Measurements from ENCODE around the gene CCDC63. TPM values are rescaled to one million over a fixed set of nuclear protein-coding genes. Genes with fewer than 3 reads are reported as not detected.

Gene CCDC63
- total and polyA plus RNA-seq, 2 of the 13 experiments (the other 11 are each of a cell fraction or from before 2014, with no cell fraction given): not detected

DNA sequence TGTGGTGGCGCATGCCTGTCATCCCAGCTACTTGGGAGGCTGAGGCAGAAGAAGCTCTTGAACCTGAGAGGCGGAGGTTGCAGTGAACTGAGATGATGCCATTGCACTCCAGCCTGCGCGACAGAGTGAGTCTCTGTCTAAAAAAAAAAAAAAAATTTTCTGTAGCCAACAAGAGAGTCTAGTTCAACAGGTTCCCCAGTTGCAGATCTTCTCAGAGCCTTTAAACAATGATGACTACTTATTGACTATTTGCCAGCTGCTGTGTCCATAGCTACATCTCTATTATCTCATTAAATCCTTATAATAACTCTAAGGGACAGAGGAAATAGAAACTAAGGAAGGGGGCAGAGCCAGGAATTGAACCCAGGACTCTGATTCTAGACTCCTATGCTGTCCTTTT is 88.8 kb downstream of the CCDC63 start:
- H3K79me2 ChIP-seq (ENCODE audit: insufficient read depth, low read length): no peaks in the 10 kb centered on the region
- no peak for ATAC-seq
- 54% methylated on average over 4 of the region's 4 CpGs for WGBS (ENCODE audit: low lambda C conversion rate)
- no peak for DNase-seq (ENCODE audit: low spot score)
- no peaks in the 10 kb centered on the region for H3K36me3 ChIP-seq (replicated peaks in 1 of 2; ENCODE audit: control insufficient read depth in 1 of 2, insufficient read depth in 2 of 2, low read length in 2 of 2)
- H3K9me3 ChIP-seq (ENCODE audit: low read length): no peaks in the 10 kb centered on the region
- no peaks in the 10 kb centered on the region for H4K20me1 ChIP-seq (ENCODE audit: insufficient read depth, low read length)
- no TSS peak for BruUV-seq (replicated peaks)
- H3K27ac ChIP-seq (ENCODE audit: extremely low read length, insufficient read depth, low read length): no peak overlapping the region
- no peak overlapping the region for H2AFZ ChIP-seq (ENCODE audit: low read length)
- intact Hi-C loops (cut with micrococcal nuclease; ENCODE audit: unreplicated experiment) (loop anchor here (5.0 kb wide), 2 partner anchors 362 to 377 kb away; no protein-coding TSS in a partner anchor), in situ Hi-C loops (cut with HindIII; ENCODE audit: extremely low pct_ligation_motif_present, low pct_unique_long_range_greater_than_20kb) (loop anchor here (10.0 kb wide), 1 partner anchor 379 kb away; no protein-coding TSS in a partner anchor)
- no peak overlapping the region for H3K4me2 ChIP-seq (ENCODE audit: low read depth, low read length)
- no peaks in the 10 kb centered on the region for H3K4me1 ChIP-seq (ENCODE audit: insufficient read depth, low read length)
- H3K27me3 ChIP-seq (ENCODE audit: control insufficient read depth in 1 of 2, insufficient read depth in 2 of 2, low read length in 2 of 2): no peaks in the 10 kb centered on the region; a peak in 1 of 5 replicates
- no peak overlapping the region for H3K4me3 ChIP-seq (replicated peaks in 1 of 3; ENCODE audit: insufficient read depth in 1 of 3, low read depth in 2 of 3, low read length in 3 of 3)
- ChIA-PET CTCF (ENCODE audit: low intra/inter-chr PET ratio, low total read pairs) (no interaction called here), POLR2A (no interaction called here)
- TF ChIP-seq ZNF160 (CRISPR knock-in tag; IDR thresholded peaks at IDR 0.05) (no peak), PAF1 (CRISPR knock-in tag; IDR thresholded peaks at IDR 0.05) (no peak), JUND (CRISPR knock-in tag; IDR thresholded peaks at IDR 0.05) (no peak), MXI1 (IDR thresholded peaks at IDR 0.05; ENCODE audit: borderline replicate concordance, low read depth, low read length) (no peak)
- no peak for FAIRE-seq
- H3K9ac ChIP-seq (ENCODE audit: insufficient read depth, low read depth, low read length): no peak overlapping the region

DNA sequence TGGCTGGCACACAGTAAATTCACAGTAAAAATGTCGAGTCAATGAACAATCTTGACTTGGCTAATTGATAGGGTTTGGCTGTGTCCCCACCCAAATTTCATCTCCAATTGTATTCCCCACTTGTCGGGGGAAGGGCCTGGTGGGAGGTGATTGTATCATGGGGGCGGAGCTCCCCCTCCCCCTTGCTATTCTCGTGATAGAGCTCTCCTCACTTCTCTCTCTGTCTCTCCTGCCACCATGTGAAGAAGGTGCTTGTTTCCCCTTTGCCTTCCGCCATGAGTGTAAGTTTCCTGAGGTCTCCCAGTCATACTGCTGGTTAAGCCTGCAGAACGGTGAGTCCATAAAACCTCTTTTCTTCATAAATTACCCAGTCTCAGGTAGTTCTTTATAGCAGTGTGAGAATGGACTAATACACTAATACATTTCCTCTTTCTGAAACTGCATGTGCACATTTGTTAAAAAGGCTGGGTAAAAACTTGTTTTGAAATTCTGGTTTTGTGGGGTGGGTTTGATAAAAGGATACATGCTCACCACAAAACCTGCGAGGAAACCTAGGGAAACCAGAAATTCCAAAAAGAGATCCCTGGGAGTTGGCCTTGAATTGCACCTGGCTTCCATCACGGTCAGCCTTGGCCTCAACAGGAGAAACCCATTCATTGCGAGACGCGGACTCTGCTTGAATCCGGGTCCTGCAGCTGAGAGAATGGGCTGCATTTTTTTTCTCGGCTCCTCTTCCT is 89.7 kb downstream of the CCDC63 start:
- Histone ChIP-seq H3K27ac (ENCODE audit: extremely low read length, insufficient read depth, low read length) (no peak overlapping the region), H3K4me1 (ENCODE audit: insufficient read depth, low read length) (no peaks in the 10 kb centered on the region), H3K79me2 (ENCODE audit: insufficient read depth, low read length) (no peaks in the 10 kb centered on the region), H4K20me1 (ENCODE audit: insufficient read depth, low read length) (no peaks in the 10 kb centered on the region), H3K27me3 (ENCODE audit: control insufficient read depth in 1 of 2, insufficient read depth in 2 of 2, low read length in 2 of 2) (no peaks in the 10 kb centered on the region; a peak in 3 of 5 replicates), H3K36me3 (replicated peaks in 1 of 2; ENCODE audit: control insufficient read depth in 1 of 2, insufficient read depth in 2 of 2, low read length in 2 of 2) (no peaks in the 10 kb centered on the region), H3K9me3 (ENCODE audit: low read length) (no peaks in the 10 kb centered on the region), H2AFZ (ENCODE audit: low read length) (no peak overlapping the region), H3K9ac (ENCODE audit: insufficient read depth, low read depth, low read length) (no peak overlapping the region), H3K4me3 (replicated peaks in 1 of 3; ENCODE audit: insufficient read depth in 1 of 3, low read depth in 2 of 3, low read length in 3 of 3) (no peak overlapping the region), H3K4me2 (ENCODE audit: low read depth, low read length) (no peak overlapping the region)
- CTCF ChIA-PET (ENCODE audit: low intra/inter-chr PET ratio, low total read pairs): interaction anchor here (1.4 kb wide), 1 partner anchor 362 kb away, joined by 4 read pairs; no protein-coding TSS in a partner anchor
- in situ Hi-C loops (cut with HindIII; ENCODE audit: extremely low pct_ligation_motif_present, low pct_unique_long_range_greater_than_20kb) (loop anchor here (10.0 kb wide), 1 partner anchor 378 kb away; no protein-coding TSS in a partner anchor), intact Hi-C loops (cut with micrococcal nuclease; ENCODE audit: unreplicated experiment) (loop anchor here (5.0 kb wide), 2 partner anchors 361 to 376 kb away; no protein-coding TSS in a partner anchor)
- no peak for FAIRE-seq
- DNase-seq (ENCODE audit: low spot score): no peak
- no TSS peak for BruUV-seq (replicated peaks)
- no peak; the same call in 2 of the 3 replicates for ATAC-seq
- POLR2A ChIA-PET: no interaction called here
- 44% methylated on average over 13 of the region's 13 CpGs for WGBS (ENCODE audit: low lambda C conversion rate)
- TF ChIP-seq, protein P1, sequence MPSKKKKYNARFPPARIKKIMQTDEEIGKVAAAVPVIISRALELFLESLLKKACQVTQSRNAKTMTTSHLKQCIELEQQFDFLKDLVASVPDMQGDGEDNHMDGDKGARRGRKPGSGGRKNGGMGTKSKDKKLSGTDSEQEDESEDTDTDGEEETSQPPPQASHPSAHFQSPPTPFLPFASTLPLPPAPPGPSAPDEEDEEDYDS (CRISPR knock-in tag; IDR thresholded peaks at IDR 0.05): no peak
- TF ChIP-seq ZBTB3 (CRISPR knock-in tag; IDR thresholded peaks at IDR 0.05; ENCODE audit: borderline replicate concordance, low read depth): no peak
- TF ChIP-seq TCF12 (IDR thresholded peaks at IDR 0.05): no peak
- no peak for TF ChIP-seq TCF12 (CRISPR knock-in tag; IDR thresholded peaks at IDR 0.05)
- no peak for TF ChIP-seq WIZ (CRISPR knock-in tag; IDR thresholded peaks at IDR 0.05)
- TF ChIP-seq ZNF878 (CRISPR knock-in tag; IDR thresholded peaks at IDR 0.05): no peak
- TF ChIP-seq, protein P2, sequence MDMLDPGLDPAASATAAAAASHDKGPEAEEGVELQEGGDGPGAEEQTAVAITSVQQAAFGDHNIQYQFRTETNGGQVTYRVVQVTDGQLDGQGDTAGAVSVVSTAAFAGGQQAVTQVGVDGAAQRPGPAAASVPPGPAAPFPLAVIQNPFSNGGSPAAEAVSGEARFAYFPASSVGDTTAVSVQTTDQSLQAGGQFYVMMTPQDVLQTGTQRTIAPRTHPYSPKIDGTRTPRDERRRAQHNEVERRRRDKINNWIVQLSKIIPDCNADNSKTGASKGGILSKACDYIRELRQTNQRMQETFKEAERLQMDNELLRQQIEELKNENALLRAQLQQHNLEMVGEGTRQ (IDR thresholded peaks at IDR 0.05; ENCODE audit: low read depth, low read length): no peak
- TF ChIP-seq, protein P2 (CRISPR knock-in tag; IDR thresholded peaks at IDR 0.05; ENCODE audit: borderline replicate concordance): no peak
- TF ChIP-seq KLF15 (CRISPR knock-in tag; IDR thresholded peaks at IDR 0.05; ENCODE audit: borderline replicate concordance): no peak
- no peak for TF ChIP-seq MTA3 (CRISPR knock-in tag; IDR thresholded peaks at IDR 0.05)
- TF ChIP-seq ZNF468 (CRISPR knock-in tag; IDR thresholded peaks at IDR 0.05): no peak
- TF ChIP-seq, protein P3, sequence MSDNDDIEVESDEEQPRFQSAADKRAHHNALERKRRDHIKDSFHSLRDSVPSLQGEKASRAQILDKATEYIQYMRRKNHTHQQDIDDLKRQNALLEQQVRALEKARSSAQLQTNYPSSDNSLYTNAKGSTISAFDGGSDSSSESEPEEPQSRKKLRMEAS (IDR thresholded peaks at IDR 0.05): no peak
- TF ChIP-seq ZNF577 (CRISPR knock-in tag; IDR thresholded peaks at IDR 0.05; ENCODE audit: borderline replicate concordance, low read depth): no peak

Data from HepG2 (cell line).